Heart right ventricle (tissue), 16 donors: ENCODE results near the gene TUBA4A. TPM values are rescaled to one million over a fixed set of nuclear protein-coding genes. Genes with fewer than 3 reads are reported as not detected.
"Not testable (repeated sequence)": the region's sequence is repeated elsewhere in the genome, so short reads cannot be mapped to it uniquely, and the experiment has no call there.

Source experiments
- ATAC-seq, 8 donors: fragments of 200-7000 bp; cut with Tn5 transposase; one replicate each; pipeline ENCODE4 v1.9.1; 2020; ENCODE audit warnings: mild to moderate bottlenecking in 8 of 8, moderate library complexity in 8 of 8, moderate number of reproducible peaks in 1 of 8
- DNase-seq, 2 donors: peaks; one replicate each; pipeline ENCODE4 v3.0.0-alpha.2; 2020
- H3K27ac ChIP-seq, 10 donors: fragments of 200-600 bp; sonication (generic) in 2 of 10; one replicate each; pipeline versions ENCODE4 v1.5.0 to v1.8.0; 2020 to 2022; ENCODE audit warnings: mild to moderate bottlenecking in 3 of 10
- H3K27me3 ChIP-seq, 7 donors: fragments of 200-600 bp; one replicate each; pipeline ENCODE4 v1.8.0; 2021 to 2022; ENCODE audit warnings: mild to moderate bottlenecking in 2 of 7
- H3K36me3 ChIP-seq, 9 donors: fragments of 200-600 bp; sonication (generic) in 1 of 9; one replicate each; pipeline versions ENCODE4 v1.5.0 to v1.8.0; 2020 to 2022; ENCODE audit warnings: mild to moderate bottlenecking in 2 of 9
- H3K4me1 ChIP-seq, 9 donors: fragments of 200-600 bp; sonication (generic) in 1 of 9; one replicate each; pipeline versions ENCODE4 v1.5.0 to v1.8.0; 2020 to 2022; ENCODE audit warnings: mild to moderate bottlenecking in 4 of 9
- H3K4me3 ChIP-seq, 10 donors: fragments of 200-600 bp; sonication (generic) in 2 of 10; one replicate each; pipeline versions ENCODE4 v1.5.0 to v1.8.0; 2020 to 2022; ENCODE audit warnings: mild to moderate bottlenecking in 7 of 10, moderate library complexity in 2 of 10
- H3K9me3 ChIP-seq, 11 donors: fragments of 200-600 bp in 10 of 11; sonication (generic) in 2 of 11; one replicate each; pipeline versions ENCODE4 v1.5.0 to v1.8.0; 2013 to 2022; ENCODE audit warnings: mild to moderate bottlenecking in 2 of 11, control low read depth in 1 of 11, moderate library complexity in 1 of 11
- CTCF ChIP-seq, 9 donors: fragments of 200-600 bp; sonication (generic) in 2 of 9; IDR thresholded peaks; one replicate each; pipeline versions ENCODE4 v1.5.0 to v1.8.0; 2021 to 2022; ENCODE audit warnings: antibody characterized with exemption in 9 of 9, mild to moderate bottlenecking in 5 of 9, moderate library complexity in 1 of 9
- WGBS, 2 donors: extraction: QIAGEN DNeasy Blood & Tissue Kit; methylation state at CpG; one replicate each; pipeline ENCODE4 v1.1.7; 2013; ENCODE audit warnings: inconsistent platforms in 1 of 2; 5-methylcytosine and 5-hydroxymethylcytosine counted together
- intact Hi-C, 10 donors: fragments of 100-400 bp; cut with DNase I; formaldehyde crosslinking; loops; one replicate each; pipeline versions ENCODE4 v1.11.1 to v1.14.2; 2022
- polyA plus RNA-seq, 2 donors: library from polyadenylated mRNA; stranded (reverse); fragments of 200-250 nt; gene quantifications; one replicate each; pipeline ENCODE4 v1.2.3, GENCODE V29; 2013
- total RNA-seq, 10 donors: library from RNA; stranded (reverse); fragmentation: NEBNext Ultra II Directional in 3 of 10; extraction: Animal tissue kit (Norgen Biotek cat#: 25700) in 3 of 10; gene quantifications; one replicate each; pipeline versions ENCODE4 v1.2.1 to v1.2.4, GENCODE V29; 2021 to 2023
- donor health status: Arrhythmogenic right ventricular cardiomyopathy.
- donor health status: ischemic (EF 13 %, LVEDD 7.1; RV severe dilation, severe dysfunction).
- donor health status: healthy with polysubstance abuse.
- donor health status: DM: no; HTN: yes; CAD: no.
- donor health status: DM: no; HTN: no; CAD: no.
- donor health status: ischemic (EF 25% LVEDD 6.9; RV normal size, moderate dysfunction).
- donor health status: ischemic (EF 25% LVEDD 5.7; RV mildly dilated, moderate dysfunction).
- donor health status: healthy.
- donor health status: DM: yes; HTN: yes; CAD: no.
- donor health status: Ischemic cardiomyopathy.
- donor health status: ischemic (EF 35%, LVEDD 5.7; RV mildly dilated, moderate dysfunction).
- donor health status: nonischemic (EF 11% LVEDD 7.7; RV severe dilation, severe dysfunction).
- donor health status: DM: yes; HTN: yes; CAD: no.
- donor health status: PGD.
- donor health status: ischemic (EF 29% LVEDD 5.4; RV normal size, mild dysfunction).
- donor health status: nonischemic (EF 23%, LVEDD 6.1; RV moderate dilation, normal function).

TUBA4A gene
- total and polyA plus RNA-seq, 12 donors = 61.0 to 341 (median 145) TPM

GRCh38 chr2:219289537-219290361, 36.0 kb upstream of the TUBA4A start:
- peak overlapping the region in 8 of 10 donors; percentile 18 to 76 (median 59) for H3K27ac ChIP-seq
- H3K9me3 ChIP-seq = no peaks in the 10 kb centered on the region
- H3K4me1 ChIP-seq = peaks cover 0 to 32% (median 8%) of the 10 kb centered on the region in 9 donors
- TF ChIP-seq CTCF (IDR thresholded peaks at IDR 0.05) = no peak
- ATAC-seq (peak; percentile 51 to 78 (median 70)), DNase-seq (peak; percentile 62 to 76)
- no peak overlapping the region for H3K4me3 ChIP-seq
- WGBS, 2 donors = 43 to 45% methylated on average over 16 of the region's 16 CpGs
- peaks cover 0 to 22% (median 11%) of the 10 kb centered on the region in 9 donors for H3K36me3 ChIP-seq
- H3K27me3 ChIP-seq = no peaks in the 10 kb centered on the region
- intact Hi-C loops = loop anchor here in 6 of 10 donors (5.0 to 10.0 kb wide), 3 partner anchors 65 to 235 kb away; partner anchors contain the start of genes CNPPD1 (in 3 of the 6), RETREG2 (in 3 of the 6), ANKZF1 (in 1 of the 6) and ATG9A (in 1 of the 6)

GRCh38 chr2:219289195-219289536, 35.4 kb upstream of the TUBA4A start:
- TF ChIP-seq CTCF (IDR thresholded peaks at IDR 0.05) = no peak
- no peaks in the 10 kb centered on the region for H3K9me3 ChIP-seq
- peaks cover 0 to 27% (median 16%) of the 10 kb centered on the region in 9 donors for H3K36me3 ChIP-seq
- DNase-seq (no peak), ATAC-seq (no peak)
- H3K27me3 ChIP-seq = no peaks in the 10 kb centered on the region
- H3K4me1 ChIP-seq = peaks cover 0 to 31% (median 4%) of the 10 kb centered on the region in 9 donors
- intact Hi-C loops = no loop called here
- no peak overlapping the region for H3K4me3 ChIP-seq
- WGBS, 2 donors = 66 to 71% methylated on average over 6 of the region's 6 CpGs
- H3K27ac ChIP-seq = peak overlapping the region in 8 of 10 donors; percentile 18 to 71 (median 49)

DNA sequence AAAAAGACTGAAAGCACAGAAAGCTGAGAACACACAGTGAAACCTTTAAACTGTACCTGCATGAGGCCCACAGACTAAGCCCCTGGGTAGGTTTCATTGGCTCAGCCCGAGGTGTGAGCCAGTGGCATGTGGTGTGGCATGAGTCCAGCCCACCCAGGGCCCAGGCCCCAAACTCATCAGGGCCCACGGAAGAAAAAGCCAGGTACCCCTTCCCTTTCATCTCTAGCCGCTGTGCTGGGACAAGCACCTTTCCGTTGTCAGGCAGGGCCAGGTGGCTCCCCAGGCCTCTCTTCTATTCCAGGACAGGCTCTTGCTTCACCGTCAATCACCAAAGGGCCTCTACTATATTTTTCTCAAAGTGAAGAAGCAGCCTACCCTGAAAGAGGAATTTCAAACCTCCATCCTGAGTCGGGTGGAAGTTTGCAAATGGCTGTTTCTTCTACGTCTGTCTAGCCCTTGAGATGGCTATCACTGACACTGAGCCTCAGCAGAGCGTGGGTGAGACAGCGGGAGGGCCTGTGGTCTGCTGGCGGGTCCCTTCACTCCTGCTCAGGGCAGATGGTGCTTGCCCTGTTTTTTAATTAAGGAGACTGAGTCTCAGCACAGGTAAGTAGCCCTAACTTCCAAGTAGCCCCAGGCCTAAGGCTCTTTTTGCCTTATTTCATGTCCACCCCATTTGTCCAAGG, 34.0 kb upstream of the TUBA4A start:
- Histone ChIP-seq H3K4me1 (peaks cover 0 to 31% (median 0%) of the 10 kb centered on the region in 9 donors), H3K36me3 (peaks cover 0 to 42% (median 28%) of the 10 kb centered on the region in 9 donors), H3K27ac (peak overlapping the region in 1 of 10 donors; percentile 25), H3K4me3 (no peak overlapping the region), H3K27me3 (no peaks in the 10 kb centered on the region), H3K9me3 (no peaks in the 10 kb centered on the region)
- intact Hi-C loops = no loop called here
- ATAC-seq (no peak), DNase-seq (no peak)
- TF ChIP-seq CTCF (IDR thresholded peaks at IDR 0.05) = no peak
- 80% methylated on average over 10 of the region's 10 CpGs for WGBS, 2 donors

- peaks cover 0 to 48% (median 34%) of the 10 kb centered on the region in 9 donors for H3K36me3 ChIP-seq
- 83 to 92% methylated on average over 6 of the region's 6 CpGs for WGBS, 2 donors
- H3K4me3 ChIP-seq, intact Hi-C loops, H3K9me3 ChIP-seq, DNase-seq, H3K27me3 ChIP-seq, ATAC-seq: not testable (repeated sequence)
- H3K4me1 ChIP-seq = peaks cover 0 to 38% (median 0%) of the 10 kb centered on the region in 9 donors
- H3K27ac ChIP-seq = peak overlapping the region in 2 of 10 donors; percentile 25
Observed at GRCh38 chr2:219287116-219287440, 33.4 kb upstream of the TUBA4A start.
